Measurements from ENCODE around the gene SSRP1.

- TF ChIP-seq, protein P1, sequence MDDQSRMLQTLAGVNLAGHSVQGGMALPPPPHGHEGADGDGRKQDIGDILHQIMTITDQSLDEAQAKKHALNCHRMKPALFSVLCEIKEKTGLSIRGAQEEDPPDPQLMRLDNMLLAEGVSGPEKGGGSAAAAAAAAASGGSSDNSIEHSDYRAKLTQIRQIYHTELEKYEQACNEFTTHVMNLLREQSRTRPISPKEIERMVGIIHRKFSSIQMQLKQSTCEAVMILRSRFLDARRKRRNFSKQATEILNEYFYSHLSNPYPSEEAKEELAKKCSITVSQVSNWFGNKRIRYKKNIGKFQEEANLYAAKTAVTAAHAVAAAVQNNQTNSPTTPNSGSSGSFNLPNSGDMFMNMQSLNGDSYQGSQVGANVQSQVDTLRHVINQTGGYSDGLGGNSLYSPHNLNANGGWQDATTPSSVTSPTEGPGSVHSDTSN (CRISPR knock-in tag; IDR thresholded peaks at IDR 0.05): no peak
- TF ChIP-seq BCL6B (tag by site-specific recombination; IDR thresholded peaks at IDR 0.05): no peak
Observed at GRCh38 chr11:57349491-57350274, 14.0 kb upstream of the SSRP1 start.

Data from HEK293 (cell line).